ENCODE data around the gene RASGEF1B. TPM values are rescaled to one million over a fixed set of nuclear protein-coding genes. Genes with fewer than 3 reads are reported as not detected.

RASGEF1B gene
- total and polyA plus RNA-seq, 7 experiments from 2014 or later, result 1.1 to 82.5 (median 11.4) TPM

GRCh38 chr4:81380437-81380836 lies 91.3 kb downstream of the RASGEF1B start:
- no peaks in the 10 kb centered on the region for H3K9me3 ChIP-seq (ENCODE audit: control insufficient read depth in 2 of 3, low read length in 3 of 3)
- ATAC-seq (no peak), DNase-seq (no peak)
- H3K9me3 Mint-ChIP-seq, result peaks cover 0 to 1% (median 0%) of the 10 kb centered on the region in 11 donors
- no peak overlapping the region for H3K27ac Mint-ChIP-seq
- H3K27ac ChIP-seq (ENCODE audit: low read depth, low read length), result no peak overlapping the region
- intact Hi-C loops (cut with micrococcal nuclease), result no loop called here
- H3K4me1 Mint-ChIP-seq, result no peaks in the 10 kb centered on the region
- H3K4me1 ChIP-seq (ENCODE audit: control insufficient read depth in 2 of 2, insufficient read depth in 2 of 2, low read length in 2 of 2), result no peaks in the 10 kb centered on the region
- H3K27me3 ChIP-seq (ENCODE audit: control insufficient read depth in 2 of 2, insufficient read depth in 2 of 2, low read length in 2 of 2), result peaks cover 3 to 4% of the 10 kb centered on the region in 2 donors
- peaks cover 0 to 3% (median 0%) of the 10 kb centered on the region in 5 donors for H3K36me3 Mint-ChIP-seq
- H3K4me3 ChIP-seq (ENCODE audit: low read length), result no peak overlapping the region
- H3K4me3 Mint-ChIP-seq, result no peak overlapping the region
- CTCF ChIA-PET, result interaction anchor here (0.6 kb wide), 1 partner anchor 34 kb away, joined by 3 read pairs; no protein-coding TSS in a partner anchor
- H3K36me3 ChIP-seq (ENCODE audit: control insufficient read depth in 2 of 3, insufficient read depth in 3 of 3, low read length in 3 of 3), result no peaks in the 10 kb centered on the region
- H3K27me3 Mint-ChIP-seq, result peaks cover 10 to 50% (median 36%) of the 10 kb centered on the region in 5 donors
- POLR2A ChIA-PET, result no interaction called here

- Mint-ChIP-seq H3K27me3 (peaks cover 18 to 53% (median 34%) of the 10 kb centered on the region in 5 donors), H3K36me3 (no peaks in the 10 kb centered on the region), H3K9me3 (peaks cover 0 to 7% (median 0%) of the 10 kb centered on the region in 11 donors), H3K27ac (no peak overlapping the region), H3K4me3 (no peak overlapping the region), H3K4me1 (no peaks in the 10 kb centered on the region)
- ChIA-PET POLR2A (no interaction called here), CTCF (no interaction called here)
- intact Hi-C loops (cut with micrococcal nuclease), result no loop called here
- H3K27ac ChIP-seq (ENCODE audit: low read depth, low read length), result no peak overlapping the region
- H3K36me3 ChIP-seq (ENCODE audit: control insufficient read depth in 2 of 3, insufficient read depth in 3 of 3, low read length in 3 of 3), result no peaks in the 10 kb centered on the region
- H3K4me1 ChIP-seq (ENCODE audit: control insufficient read depth in 2 of 2, insufficient read depth in 2 of 2, low read length in 2 of 2), result no peaks in the 10 kb centered on the region
- peaks cover 3 to 4% of the 10 kb centered on the region in 2 donors for H3K27me3 ChIP-seq (ENCODE audit: control insufficient read depth in 2 of 2, insufficient read depth in 2 of 2, low read length in 2 of 2)
- no peaks in the 10 kb centered on the region for H3K9me3 ChIP-seq (ENCODE audit: control insufficient read depth in 2 of 3, low read length in 3 of 3)
- no peak for ATAC-seq
- no peak overlapping the region for H3K4me3 ChIP-seq (ENCODE audit: low read length)
- DNase-seq, result no peak
Observed at GRCh38 chr4:81378386-81378785, 93.3 kb downstream of the RASGEF1B start.

- peaks cover 0 to 7% (median 0%) of the 10 kb centered on the region in 11 donors for H3K9me3 Mint-ChIP-seq
- no peak for DNase-seq
- no peak overlapping the region for H3K27ac Mint-ChIP-seq
- no peak for ATAC-seq
- H3K4me3 Mint-ChIP-seq, result no peak overlapping the region
- H3K36me3 ChIP-seq (ENCODE audit: control insufficient read depth in 2 of 3, insufficient read depth in 3 of 3, low read length in 3 of 3), result no peaks in the 10 kb centered on the region
- H3K4me1 ChIP-seq (ENCODE audit: control insufficient read depth in 2 of 2, insufficient read depth in 2 of 2, low read length in 2 of 2), result no peaks in the 10 kb centered on the region
- ChIA-PET CTCF (no interaction called here), POLR2A (no interaction called here)
- H3K27me3 ChIP-seq (ENCODE audit: control insufficient read depth in 2 of 2, insufficient read depth in 2 of 2, low read length in 2 of 2), result no peaks in the 10 kb centered on the region
- H3K27ac ChIP-seq (ENCODE audit: low read depth, low read length), result no peak overlapping the region
- H3K9me3 ChIP-seq (ENCODE audit: control insufficient read depth in 2 of 3, low read length in 3 of 3), result no peaks in the 10 kb centered on the region
- H3K27me3 Mint-ChIP-seq, result peaks cover 21 to 51% (median 32%) of the 10 kb centered on the region in 5 donors
- no peaks in the 10 kb centered on the region for H3K36me3 Mint-ChIP-seq
- no peak overlapping the region for H3K4me3 ChIP-seq (ENCODE audit: low read length)
- intact Hi-C loops (cut with micrococcal nuclease), result no loop called here
- no peaks in the 10 kb centered on the region for H3K4me1 Mint-ChIP-seq
Observed at GRCh38 chr4:81377191-81377590, 94.5 kb downstream of the RASGEF1B start.

- ChIA-PET CTCF (no interaction called here), POLR2A (no interaction called here)
- H3K36me3 ChIP-seq (ENCODE audit: control insufficient read depth in 2 of 3, insufficient read depth in 3 of 3, low read length in 3 of 3), result no peaks in the 10 kb centered on the region
- Mint-ChIP-seq H3K27ac (no peak overlapping the region), H3K4me3 (no peak overlapping the region), H3K36me3 (no peaks in the 10 kb centered on the region), H3K9me3 (peaks cover 0 to 7% (median 0%) of the 10 kb centered on the region in 11 donors), H3K4me1 (no peaks in the 10 kb centered on the region), H3K27me3 (peaks cover 22 to 51% (median 30%) of the 10 kb centered on the region in 5 donors)
- H3K9me3 ChIP-seq (ENCODE audit: control insufficient read depth in 2 of 3, low read length in 3 of 3), result no peaks in the 10 kb centered on the region
- H3K27me3 ChIP-seq (ENCODE audit: control insufficient read depth in 2 of 2, insufficient read depth in 2 of 2, low read length in 2 of 2), result no peaks in the 10 kb centered on the region
- no peak overlapping the region for H3K27ac ChIP-seq (ENCODE audit: low read depth, low read length)
- no peak overlapping the region for H3K4me3 ChIP-seq (ENCODE audit: low read length)
- DNase-seq (no peak), ATAC-seq (no peak)
- H3K4me1 ChIP-seq (ENCODE audit: control insufficient read depth in 2 of 2, insufficient read depth in 2 of 2, low read length in 2 of 2), result no peaks in the 10 kb centered on the region
- intact Hi-C loops (cut with micrococcal nuclease), result no loop called here
Observed at GRCh38 chr4:81376720-81377119, 95.0 kb downstream of the RASGEF1B start.

Data from naive thymus-derived CD4-positive, alpha-beta T cell (primary cell).